ELF-1 (cell line): ENCODE results near the gene CNTNAP2.

Source experiments
- DNase-seq: peaks from one replicate; pipeline ENCODE4 v3.0.0-alpha.2; 2016; ENCODE audit warnings: low read depth, low spot score

Gene CNTNAP2

DNA sequence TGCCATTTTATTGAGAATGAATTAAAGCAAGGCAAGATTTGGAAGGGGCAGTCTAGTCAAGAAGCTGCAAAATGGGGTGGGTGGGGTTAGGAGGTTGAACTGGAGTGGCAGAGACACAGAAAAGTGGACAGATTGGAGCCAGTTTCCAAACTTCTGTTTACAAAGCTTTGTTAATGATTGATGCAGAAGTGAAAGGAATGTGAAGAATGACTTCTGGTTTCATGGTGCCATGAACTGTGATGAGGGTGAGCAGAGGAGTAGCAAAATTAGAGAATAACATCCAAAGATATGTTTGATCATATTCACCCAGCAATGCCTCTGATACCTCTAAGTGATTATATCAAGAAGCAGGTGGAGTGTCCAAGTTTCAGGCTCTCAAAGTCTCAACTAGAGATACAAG is 1356.0 kb downstream of the CNTNAP2 start:
- DNase-seq, result no peak

DNA sequence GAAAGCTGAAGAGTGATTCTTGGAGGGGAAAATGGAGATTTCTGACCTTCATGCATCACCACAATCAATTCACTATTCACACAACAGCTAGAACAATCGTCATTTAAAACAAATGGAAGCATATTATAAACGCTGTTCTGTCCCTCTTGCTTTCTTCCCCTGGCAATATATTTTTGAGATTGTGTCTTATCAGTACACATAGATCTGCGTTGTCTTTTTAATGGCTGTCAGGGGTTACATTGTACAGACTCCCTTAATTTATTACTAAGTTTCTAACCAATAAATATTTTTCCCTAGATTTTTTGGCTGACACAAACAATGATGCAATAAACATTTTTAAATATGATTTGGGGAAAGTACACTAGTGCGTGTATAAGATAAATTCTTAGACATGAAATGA is 1358.3 kb downstream of the CNTNAP2 start:
- no peak for DNase-seq

DNA sequence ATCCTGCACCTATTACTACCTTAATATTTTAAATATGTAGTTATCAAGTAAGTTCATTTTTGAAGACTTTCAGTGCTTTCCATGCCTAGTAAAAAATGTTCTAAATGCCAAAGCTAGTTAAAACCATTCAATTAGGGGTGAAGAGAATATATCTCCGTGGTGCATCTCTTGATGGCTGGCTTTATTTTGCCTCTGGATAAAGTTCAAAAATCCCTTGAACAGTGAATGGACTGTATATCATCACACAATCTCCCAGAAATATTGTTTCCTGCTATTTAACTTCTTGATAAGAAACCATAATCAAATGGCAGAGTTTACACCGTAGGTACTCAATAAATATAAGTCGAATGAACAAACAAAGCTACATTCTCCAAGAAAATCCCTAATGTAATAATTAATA is 1360.9 kb downstream of the CNTNAP2 start:
- no peak for DNase-seq

DNA sequence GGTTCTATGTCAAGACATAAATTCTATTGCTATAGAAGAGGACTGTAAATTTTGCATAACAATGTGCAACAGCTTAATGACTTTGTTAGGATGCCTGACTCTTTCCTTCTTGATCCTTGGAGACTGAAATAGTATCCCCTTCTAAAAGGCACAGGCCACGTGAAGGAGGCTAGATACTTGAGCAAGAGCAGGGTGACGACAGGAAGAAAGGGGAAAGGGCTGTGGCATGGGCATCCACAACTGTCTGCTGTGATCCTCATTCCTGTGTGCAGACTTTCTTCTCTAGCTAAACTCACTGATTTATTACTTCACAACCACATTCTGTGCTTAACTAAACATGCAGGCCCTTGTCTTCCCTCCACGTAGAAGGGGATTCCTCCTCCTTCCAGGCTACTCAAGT is 1362.2 kb downstream of the CNTNAP2 start:
- DNase-seq, result no peak

DNA sequence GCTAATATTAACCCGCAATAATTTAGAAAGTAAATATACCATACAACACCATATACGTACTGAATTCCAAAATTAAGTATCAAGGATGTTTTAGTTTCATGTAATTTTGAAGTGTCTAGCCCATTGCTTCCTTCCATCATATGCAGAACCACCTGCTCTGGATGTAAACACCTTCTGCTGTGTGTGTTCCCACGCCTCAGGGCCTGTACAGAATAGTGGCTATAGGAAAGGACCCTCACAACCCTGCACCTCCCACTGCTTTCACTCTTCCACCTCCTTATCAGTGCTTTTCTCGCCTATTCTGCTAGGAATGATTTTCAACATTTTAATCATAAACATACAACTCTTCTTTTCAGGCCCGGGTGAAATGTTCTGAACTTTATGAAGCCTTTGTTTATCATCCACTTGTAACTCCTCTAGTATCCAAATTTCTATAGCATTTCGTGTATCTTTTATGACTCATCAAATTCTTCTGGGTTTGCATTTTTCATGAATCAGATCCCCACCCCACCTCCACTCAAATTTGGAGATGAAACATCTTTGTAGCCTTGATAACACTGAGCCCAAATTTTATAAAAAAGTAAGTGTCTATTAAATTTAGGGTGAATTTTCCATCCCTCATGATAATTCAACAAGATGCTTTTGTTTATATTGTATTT is 1367.2 kb downstream of the CNTNAP2 start:
- DNase-seq, result no peak

DNA sequence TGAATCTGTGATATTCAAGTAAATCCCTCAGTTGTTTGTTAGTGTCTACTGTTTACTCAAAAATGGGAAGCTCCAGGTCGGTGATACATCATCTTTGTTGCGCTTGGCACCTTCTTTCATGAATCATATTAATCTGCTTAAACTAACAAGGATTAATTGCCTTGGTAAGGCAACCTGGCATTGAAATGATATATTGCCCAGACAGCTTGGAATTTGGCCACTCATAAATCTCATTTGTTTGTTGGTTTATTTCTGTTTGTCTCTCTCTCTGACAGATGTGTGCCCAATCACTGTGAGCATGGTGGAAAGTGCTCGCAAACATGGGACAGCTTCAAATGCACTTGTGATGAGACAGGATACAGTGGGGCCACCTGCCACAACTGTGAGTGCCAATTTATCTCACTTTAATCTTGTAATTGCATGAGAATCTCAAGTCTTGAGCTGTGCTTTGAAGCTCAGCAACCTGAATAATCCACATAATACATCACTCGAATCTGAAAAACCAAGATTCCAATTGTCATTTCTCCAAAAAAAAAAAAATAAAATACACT is 1369.1 kb downstream of the CNTNAP2 start:
- no peak for DNase-seq

DNA sequence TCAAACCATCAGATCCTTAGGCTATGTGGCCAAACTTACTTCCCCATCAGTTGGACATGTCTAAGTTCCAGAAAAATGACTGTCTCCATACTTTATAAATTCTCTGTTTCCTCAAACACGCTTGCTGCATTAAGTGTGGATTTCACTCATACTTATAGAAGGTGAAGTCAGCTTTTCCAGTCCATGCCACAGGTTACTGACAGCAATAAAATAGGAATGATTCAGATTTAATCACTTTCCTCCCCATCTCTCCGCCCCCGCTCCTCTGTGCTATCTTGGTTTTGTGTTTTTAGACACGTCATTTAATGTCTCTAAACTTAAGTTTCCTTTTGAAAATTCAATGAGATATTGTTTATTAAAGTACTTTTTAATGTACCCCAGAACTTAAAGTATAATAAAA is 1376.0 kb downstream of the CNTNAP2 start:
- DNase-seq, result no peak

DNA sequence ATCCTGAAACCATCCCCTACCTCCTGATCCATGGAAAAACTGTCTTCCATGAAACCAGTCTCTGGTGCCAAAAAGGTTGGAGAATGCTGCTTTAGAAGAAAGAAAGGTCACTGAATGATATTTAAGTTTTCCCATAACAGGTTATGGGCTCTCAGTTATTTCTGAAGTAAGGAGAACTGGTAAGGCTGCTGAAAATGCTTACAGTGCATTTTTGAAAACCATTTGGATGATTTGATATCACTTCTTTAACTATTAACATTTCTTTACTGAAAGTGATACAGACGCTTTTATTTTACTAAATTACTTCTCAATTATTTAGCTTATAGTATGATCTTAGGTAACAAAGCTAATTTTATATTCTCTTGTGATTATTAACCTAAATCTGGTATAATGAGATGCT is 1379.6 kb downstream of the CNTNAP2 start:
- DNase-seq, result no peak

DNA sequence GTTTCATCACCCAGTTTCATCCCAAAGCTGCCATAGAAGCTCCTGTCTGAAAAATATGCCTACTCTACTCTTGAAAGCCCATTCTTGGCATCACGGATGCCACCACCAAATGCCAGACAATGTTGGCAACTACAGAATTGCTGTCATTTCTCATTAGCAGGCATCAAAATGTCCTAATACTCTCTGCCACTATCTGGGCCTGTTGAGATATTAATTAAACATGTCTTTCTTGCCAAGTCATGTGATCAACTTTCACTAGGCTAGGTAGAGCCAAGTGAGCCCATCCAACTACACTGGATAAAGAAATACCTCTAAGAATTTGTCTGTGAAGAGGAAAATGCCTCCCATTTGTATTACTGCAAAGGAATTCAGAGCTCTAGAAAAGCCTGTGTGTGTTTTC is 1380.6 kb downstream of the CNTNAP2 start:
- DNase-seq, result no peak

DNA sequence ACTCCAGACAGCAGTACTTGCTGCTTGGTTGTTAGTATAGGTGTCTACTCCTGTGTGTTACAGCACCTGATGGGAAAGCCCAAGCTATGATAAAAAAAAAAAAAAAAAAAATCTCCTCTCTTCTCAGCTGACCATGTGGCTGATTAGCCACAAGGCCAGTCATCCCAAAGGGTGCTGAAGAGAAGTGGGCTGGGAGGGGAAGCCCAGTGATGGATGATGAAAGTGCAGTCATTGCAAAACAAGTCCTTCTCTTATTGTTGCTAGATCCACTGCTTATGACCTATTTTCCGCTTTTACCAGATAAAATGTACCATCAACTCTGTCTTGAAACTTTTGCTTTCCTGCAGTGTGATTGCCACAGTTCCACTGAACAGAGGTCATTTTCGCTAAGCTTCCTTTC is 1381.5 kb downstream of the CNTNAP2 start:
- DNase-seq, result no peak

DNA sequence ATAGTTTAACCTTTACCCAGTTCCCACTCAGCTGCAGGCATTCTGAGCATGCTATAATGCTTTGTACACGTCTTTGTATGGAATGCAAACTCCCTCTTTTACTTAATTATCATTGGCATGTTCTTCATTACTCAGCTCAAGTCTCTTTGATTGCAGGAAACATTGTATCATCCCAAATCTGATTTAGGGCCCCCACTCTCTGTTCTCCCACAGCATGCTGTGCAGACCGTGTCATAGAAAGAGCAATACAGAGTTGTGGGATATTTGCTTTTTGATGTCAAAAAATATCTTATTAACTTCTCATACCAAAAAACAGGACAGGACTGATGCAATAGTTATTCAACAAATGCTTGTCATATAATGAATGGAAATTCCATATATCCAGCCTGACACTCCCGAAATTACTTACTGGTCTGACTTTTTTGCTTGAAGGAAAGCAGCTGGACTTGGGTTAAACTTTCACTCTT is 1392.5 kb downstream of the CNTNAP2 start:
- DNase-seq, result no peak

DNA sequence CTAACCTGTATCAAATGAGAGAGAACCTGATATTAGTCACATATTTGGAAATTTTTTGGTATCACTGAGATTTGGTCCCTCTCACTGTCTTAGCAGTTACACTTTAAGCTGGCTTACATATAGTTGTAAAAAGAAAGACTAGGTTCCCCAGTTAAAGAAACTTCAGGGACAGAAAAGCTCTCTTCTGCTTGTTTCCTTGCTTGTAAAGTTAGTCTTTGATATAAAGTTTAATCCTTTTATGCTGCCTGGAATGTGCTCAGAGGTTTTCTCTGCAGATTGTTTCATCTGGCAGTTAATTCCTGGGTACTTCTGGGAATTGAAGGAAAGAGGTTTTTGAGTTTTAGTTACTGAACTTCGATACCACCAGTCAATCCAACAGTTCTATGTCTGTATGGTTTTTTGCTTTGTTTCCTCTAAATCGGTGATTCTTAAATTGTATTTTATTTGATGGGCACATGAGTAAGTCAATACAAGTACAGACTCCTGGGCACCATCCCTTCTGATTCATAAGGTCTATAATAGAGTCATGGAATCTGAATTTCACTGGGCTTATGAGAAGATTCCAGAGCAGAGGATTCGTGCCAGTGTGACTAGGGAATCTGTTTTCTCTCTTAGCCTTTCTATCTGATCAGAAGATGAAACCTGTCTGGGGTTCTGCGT is 1393.1 kb downstream of the CNTNAP2 start:
- DNase-seq, result no peak

DNA sequence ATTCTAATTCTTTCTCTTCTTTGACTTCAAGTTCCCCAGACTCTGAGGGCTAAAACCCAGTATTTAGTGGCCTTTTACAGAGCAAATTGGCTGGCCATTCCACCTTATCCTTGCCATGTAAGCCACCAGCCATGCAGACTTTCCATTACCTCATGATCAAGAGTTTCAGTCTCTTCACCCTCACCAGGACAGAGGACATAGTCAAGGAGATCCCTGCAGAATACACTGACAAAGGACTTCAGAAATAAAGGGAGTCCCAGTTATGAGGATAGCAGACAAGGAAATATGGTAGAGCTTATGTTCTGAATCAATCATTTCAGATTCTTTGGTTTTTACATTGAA is 1393.6 kb downstream of the CNTNAP2 start:
- no peak for DNase-seq

DNA sequence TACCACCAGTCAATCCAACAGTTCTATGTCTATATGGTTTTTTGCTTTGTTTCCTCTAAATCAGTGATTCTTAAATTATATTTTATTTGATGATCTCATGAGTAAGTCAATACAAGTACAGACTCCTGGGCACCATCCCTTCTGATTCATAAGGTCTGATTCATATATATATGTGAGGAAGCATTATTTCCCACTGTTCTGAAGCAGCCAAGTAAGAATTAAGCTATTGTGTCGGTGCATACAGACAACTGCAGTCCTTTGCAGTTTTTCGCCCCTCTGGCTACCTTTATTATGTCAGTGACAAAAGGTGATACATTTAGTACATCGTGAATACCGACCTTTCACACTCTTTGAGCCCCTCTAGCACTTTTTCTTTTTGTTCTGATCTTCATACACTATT is 1394.3 kb downstream of the CNTNAP2 start:
- DNase-seq, result no peak

DNA sequence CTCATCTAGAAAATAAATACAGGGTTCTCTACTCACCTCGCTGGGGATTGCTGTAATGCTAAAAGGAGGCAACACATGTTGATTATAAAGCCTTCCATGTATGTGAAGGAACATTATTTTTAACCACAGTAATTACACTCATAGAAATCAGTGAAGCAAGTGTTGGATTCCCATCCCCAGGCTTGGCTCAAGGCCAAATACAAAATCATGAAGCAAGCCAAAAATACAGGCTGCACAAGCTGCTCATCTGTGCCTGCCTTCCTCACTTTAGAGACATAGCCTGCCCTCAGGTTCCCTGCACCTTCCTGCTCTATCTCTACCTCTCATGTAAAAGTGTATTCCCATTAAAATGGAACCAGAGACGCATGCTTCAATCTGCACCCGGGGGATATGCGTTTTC is 1396.8 kb downstream of the CNTNAP2 start:
- DNase-seq, result no peak

DNA sequence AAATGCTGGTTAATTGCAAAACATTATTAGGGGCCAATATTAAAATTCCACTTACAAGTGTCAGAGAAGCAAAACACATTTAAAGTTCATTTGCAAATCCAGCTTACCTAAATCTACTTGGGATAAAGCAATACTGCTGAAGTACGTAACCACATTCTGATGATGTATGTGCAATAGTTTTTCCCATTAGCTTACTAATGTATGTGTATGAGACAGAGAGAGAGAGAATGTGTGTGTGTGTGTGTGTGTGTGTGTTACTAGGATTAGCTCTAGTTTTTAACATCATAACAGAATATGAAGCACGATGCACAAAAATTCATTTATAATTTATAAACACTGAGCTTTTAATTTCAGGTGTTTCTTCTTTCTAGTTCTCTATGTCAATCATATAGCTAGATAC is 1399.8 kb downstream of the CNTNAP2 start:
- DNase-seq, result no peak

DNA sequence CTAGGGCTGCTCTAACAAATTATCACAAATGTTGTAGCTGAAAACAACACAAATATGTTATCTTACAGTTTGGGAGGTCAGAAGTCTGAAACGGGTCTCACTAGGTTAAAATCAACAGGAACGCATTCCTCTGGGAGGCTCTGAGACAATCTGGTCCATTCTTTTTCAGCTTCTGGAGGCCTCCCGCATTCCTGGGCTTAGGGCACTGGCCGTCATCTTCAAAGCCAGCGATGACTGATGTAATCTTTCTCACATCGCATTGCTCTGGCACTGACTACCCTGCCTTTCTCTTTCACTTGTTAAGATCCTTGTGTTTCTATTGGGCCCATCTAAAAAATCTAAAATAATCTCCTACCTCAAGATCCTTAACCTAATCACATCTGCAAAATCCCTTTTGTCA is 1402.5 kb downstream of the CNTNAP2 start:
- peak; percentile 36 for DNase-seq

DNA sequence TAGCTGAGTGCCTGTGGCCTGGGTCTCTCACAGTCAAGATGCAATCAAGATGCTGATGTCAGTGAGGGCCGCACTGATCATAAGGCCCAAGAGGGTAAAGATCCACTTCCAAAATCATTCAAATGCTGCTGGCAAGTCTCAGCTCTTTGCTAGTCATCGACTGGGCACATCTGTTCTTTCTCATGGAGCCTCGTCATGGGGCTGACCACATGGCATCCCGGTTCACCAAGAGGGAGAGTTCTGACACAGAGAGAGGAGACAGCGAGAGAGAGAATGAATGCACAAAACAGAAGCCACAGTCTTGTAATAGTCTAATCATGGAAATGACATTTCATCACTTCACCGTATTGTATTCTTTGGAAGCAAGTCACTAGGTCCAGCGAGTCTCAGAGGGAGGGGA is 1406.5 kb downstream of the CNTNAP2 start:
- DNase-seq, result no peak

DNA sequence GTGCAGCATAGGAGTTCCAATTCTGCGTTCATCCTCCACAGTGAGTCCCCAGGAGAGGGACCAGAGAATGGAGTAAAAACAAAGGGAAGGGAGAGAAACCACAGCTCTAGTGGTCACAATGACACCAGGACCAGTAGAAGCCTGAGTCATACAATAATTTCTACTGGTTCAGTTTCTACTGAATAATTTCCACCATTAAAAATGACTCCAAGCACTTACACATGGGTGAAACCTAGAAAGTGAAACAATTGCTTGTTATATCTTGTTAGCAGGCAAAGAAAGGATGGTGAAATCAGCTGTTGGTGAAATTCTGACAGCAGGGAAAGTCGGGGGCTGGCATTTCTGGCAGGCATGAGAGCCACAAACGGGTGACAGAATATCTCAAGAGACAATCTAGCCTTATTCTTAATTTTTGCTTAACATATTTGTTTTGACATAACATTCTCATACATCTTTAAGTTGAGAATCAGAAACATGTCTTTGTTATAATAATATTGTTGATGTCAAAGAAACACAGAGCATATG is 1408.2 kb downstream of the CNTNAP2 start:
- no peak for DNase-seq

DNA sequence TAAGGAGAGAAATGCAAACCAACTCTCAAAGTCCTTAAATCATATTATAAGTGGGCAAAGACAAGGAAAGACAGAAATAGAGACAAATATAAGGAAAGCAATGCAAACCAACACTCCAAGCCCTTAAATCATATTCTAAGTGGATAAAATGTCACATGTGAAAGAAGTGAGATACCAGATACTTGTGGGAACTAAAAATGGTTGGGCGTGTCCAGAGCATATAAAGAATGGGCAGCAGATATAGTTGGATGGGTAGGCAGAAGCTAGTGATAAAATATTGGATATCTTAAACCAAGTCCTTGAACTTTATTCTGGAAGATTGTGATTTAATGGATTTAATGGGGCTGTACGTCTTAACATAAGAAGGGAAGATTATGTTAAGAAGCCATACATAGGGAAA is 1408.7 kb downstream of the CNTNAP2 start:
- no peak for DNase-seq

DNA sequence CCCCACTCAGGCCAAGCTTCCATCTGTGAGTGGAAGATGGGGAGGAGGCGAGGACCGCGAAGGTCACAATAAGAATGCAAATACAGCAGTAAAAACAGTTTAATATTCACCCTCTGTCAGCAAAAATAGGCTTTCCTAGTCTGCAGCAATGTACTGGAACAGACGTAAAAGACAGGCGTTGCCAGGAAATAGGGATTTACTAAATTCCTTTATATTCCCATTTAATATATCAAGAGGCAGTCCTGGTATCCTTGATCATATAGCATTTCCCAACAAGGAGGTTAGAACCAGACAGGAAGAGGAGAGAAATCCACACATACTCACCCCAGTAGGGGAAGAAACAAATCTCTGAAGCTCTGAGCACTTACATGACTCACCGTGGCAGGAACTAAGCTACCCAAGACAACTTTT is 1419.1 kb downstream of the CNTNAP2 start:
- DNase-seq, result no peak

DNA sequence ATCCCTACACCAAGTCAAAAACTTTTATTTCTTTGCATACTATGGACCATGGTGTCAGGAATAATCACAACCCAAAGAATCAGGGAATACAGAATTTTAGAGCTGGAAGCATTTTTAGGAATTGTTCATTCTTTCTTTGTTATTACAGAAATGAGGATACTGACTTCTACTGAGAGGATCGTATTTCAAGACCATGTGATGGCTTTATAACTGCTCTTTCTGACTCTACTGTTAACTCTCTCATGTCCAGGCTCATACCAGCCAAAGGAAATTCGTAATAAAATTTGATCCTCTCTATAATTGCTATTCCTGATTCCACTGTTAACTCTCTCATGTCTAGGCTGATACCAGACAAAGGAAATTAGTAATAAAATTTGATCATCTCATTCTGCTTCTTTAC is 1423.1 kb downstream of the CNTNAP2 start:
- no peak for DNase-seq

DNA sequence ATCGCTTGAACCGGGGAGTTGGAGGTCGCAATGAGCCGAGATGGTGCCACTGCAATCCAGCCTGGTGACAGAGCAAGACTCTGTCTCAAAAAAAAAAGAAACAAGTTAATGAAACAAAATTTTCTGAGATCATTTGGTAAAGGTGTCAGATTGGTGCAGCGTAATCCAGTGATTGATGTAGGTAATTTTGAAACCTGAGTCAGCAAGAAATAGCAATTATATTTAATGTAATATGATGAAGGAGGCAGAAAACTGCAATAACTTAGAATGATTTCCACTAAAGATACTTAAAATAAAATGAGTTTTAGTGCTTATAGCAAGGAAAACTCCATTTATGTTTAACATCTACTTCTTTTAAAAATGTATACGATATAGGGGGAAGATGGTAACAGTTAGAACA is 1424.1 kb downstream of the CNTNAP2 start:
- DNase-seq, result no peak
